IgD-negative memory B cell (primary cell): ENCODE measurements around the gene GABRG3. TPM values are rescaled to one million over a fixed set of nuclear protein-coding genes. Genes with fewer than 3 reads are reported as not detected.
A peak's percentile ranks its signal among the peaks of the same experiment; 100 is the strongest.

Source experiments
- H3K27ac Mint-ChIP-seq, 3 donors: one replicate each; pipeline ENCODE4 v1.8.0; 2020 to 2022; ENCODE audit warnings: mild to moderate bottlenecking in 3 of 3, mixed read lengths in 3 of 3, moderate library complexity in 1 of 3
- H3K27me3 Mint-ChIP-seq: one replicate; pipeline ENCODE4 v1.8.0; 2021; ENCODE audit warnings: mixed read lengths
- H3K36me3 Mint-ChIP-seq: one replicate; pipeline ENCODE4 v1.8.0; 2020; ENCODE audit warnings: mild to moderate bottlenecking, mixed read lengths
- H3K4me1 Mint-ChIP-seq, 3 donors: one replicate each; pipeline ENCODE4 v1.8.0; 2020 to 2022; ENCODE audit warnings: mixed read lengths in 3 of 3, mild to moderate bottlenecking in 1 of 3
- H3K4me3 Mint-ChIP-seq, 4 donors: one replicate each; pipeline ENCODE4 v1.8.0; 2020 to 2022; ENCODE audit warnings: mild to moderate bottlenecking in 4 of 4, mixed read lengths in 4 of 4, moderate library complexity in 3 of 4
- H3K9me3 Mint-ChIP-seq, 3 donors: one replicate each; pipeline ENCODE4 v1.8.0; 2020 to 2021; ENCODE audit warnings: mixed read lengths in 3 of 3, mild to moderate bottlenecking in 1 of 3
- polyA plus RNA-seq: library from polyadenylated mRNA; unstranded; fragments of 300-500 nt; fragmentation: Illumina TruSeq; gene quantifications from one replicate; pipeline ENCODE4 v1.2.3, GENCODE V29; 2021

The GABRG3 gene
- polyA plus RNA-seq, 1 donor from 2014 or later, result not detected

- Mint-ChIP-seq H3K4me1 (no peaks in the 10 kb centered on the region), H3K27me3 (no peaks in the 10 kb centered on the region), H3K4me3 (no peak overlapping the region), H3K36me3 (peaks cover 5% of the 10 kb centered on the region), H3K27ac (no peak overlapping the region), H3K9me3 (peaks cover 4 to 19% (median 5%) of the 10 kb centered on the region in 3 donors)
These were observed 470.1 kb downstream of the GABRG3 start for GRCh38 chr15:27441120-27441519.

DNA sequence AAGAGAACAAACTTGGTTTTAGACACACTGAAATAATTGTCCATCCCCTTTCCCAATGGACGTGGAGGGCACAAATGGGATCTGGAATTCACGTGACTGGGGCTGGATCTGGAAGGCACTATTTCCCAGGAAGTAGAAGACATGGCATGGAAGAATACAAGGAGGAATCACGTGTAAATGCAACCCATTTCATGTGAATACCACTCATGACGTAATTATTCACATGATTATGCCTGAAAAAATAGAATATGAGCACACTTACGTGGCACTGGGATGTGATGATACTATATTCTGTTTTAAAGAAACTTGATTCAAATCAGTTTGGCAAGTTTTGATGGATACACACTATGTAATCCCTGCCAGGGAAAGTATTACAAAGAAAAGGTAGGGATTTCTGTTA is 477.3 kb downstream of the GABRG3 start:
- no peaks in the 10 kb centered on the region for H3K4me1 Mint-ChIP-seq
- H3K36me3 Mint-ChIP-seq, result no peaks in the 10 kb centered on the region
- H3K9me3 Mint-ChIP-seq, result peaks cover 0 to 26% (median 4%) of the 10 kb centered on the region in 3 donors
- no peak overlapping the region for H3K27ac Mint-ChIP-seq
- no peak overlapping the region for H3K4me3 Mint-ChIP-seq
- no peaks in the 10 kb centered on the region for H3K27me3 Mint-ChIP-seq

DNA sequence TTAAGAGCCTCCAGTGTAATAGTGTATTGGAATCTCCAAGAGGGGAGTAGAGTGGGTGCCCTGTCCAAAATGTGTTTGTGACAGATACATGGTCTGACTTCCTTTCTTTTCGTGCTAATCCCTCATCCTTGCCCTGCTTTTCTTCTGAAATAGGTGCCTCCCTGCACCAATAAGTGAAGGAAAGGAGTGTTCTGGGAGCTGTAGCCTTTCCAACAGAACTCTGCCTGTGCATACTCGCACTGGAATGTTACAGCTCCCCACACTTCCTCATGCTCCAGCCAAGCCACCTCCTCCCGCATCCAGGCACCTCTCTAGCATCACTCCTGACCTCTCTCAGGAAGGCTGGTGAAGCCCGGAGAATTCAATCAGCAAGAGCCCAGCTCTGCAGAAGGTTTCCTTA is 478.0 kb downstream of the GABRG3 start:
- Mint-ChIP-seq H3K27ac (no peak overlapping the region), H3K27me3 (no peaks in the 10 kb centered on the region), H3K36me3 (no peaks in the 10 kb centered on the region), H3K4me3 (no peak overlapping the region), H3K9me3 (peaks cover 0 to 28% (median 4%) of the 10 kb centered on the region in 3 donors), H3K4me1 (no peaks in the 10 kb centered on the region)

DNA sequence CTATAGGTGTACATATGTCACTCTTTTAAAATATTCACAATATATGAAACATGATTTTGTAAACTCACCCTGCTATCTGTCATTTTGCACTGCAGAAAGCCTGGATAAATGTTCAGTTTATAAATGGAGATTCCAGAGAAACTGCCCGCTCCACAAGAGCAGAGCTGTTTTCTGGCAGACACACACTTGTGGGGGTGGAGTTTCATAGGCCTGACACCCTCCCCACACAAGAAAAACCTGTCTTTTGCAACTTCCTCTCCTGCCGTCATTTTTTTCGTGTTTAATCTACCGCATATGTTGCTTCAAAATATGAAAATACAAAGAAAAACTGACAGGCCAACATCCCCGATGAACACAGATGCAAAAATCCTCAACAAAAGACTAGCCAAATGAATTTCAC is 479.0 kb downstream of the GABRG3 start:
- H3K9me3 Mint-ChIP-seq, result peaks cover 0 to 31% (median 4%) of the 10 kb centered on the region in 3 donors
- no peaks in the 10 kb centered on the region for H3K4me1 Mint-ChIP-seq
- H3K4me3 Mint-ChIP-seq, result no peak overlapping the region
- H3K36me3 Mint-ChIP-seq, result no peaks in the 10 kb centered on the region
- no peak overlapping the region for H3K27ac Mint-ChIP-seq
- no peaks in the 10 kb centered on the region for H3K27me3 Mint-ChIP-seq

DNA sequence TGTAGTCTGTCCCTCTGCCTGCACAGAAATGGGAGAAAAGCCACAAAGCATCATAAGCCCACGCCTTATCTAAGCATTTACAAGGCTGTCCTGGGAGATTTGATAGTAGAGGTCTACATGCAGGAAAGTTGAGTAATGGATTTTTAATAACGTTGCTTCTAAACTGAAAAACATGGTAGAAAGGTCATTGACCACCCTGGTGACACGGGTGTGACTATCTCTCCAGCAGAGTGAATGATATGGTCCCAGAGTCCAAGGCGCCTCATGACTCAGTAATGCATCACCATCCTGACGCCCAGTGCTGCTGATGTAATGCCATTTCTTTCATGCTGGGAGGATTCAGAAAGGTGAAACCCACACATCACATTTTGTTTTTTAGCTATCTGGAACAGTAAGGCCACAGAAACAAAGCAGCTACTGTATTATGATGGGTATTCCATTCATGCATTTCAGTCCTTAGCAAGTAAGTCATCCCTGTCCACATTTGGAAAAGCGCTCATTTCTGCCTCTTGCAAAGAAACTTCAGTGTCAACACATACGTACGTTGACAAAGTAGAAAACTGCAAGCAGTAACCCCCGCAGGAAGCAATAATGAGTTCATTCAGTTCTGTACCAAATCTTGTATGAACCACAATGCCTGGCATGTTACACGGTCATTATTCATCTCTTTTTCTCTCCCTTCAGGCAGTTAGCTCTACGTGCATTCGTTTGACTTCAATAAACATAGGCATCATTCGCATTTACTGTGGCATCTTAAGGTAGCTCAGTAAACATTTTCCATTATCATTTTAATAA is 483.5 kb downstream of the GABRG3 start:
- Mint-ChIP-seq H3K4me3 (no peak overlapping the region), H3K9me3 (peaks cover 4 to 23% (median 6%) of the 10 kb centered on the region in 3 donors), H3K27ac (no peak overlapping the region), H3K36me3 (no peaks in the 10 kb centered on the region), H3K4me1 (peaks cover 0 to 2% (median 0%) of the 10 kb centered on the region in 3 donors), H3K27me3 (no peaks in the 10 kb centered on the region)

DNA sequence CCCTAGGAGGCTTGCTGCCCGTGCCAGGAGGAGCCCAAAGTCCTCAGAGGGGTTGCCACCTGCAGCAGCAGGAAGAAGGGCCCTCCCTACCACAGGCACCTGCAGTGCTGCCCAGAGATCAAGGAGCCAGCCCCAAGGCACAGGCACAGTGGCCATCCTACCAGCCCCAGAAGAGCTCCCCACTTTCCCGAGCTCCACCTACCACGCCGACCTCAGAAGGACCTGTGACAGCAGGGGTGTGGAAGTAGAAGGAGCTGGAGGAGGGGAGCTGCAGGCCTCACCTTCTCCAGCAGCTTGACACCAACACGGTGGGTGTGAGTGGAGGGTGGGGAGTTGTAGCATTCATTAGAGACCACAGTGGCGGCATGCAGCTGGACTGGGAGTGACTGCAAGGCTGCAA is 485.8 kb downstream of the GABRG3 start:
- Mint-ChIP-seq H3K4me3 (no peak overlapping the region), H3K4me1 (peaks cover 0 to 2% (median 0%) of the 10 kb centered on the region in 3 donors), H3K9me3 (peaks cover 4 to 13% (median 8%) of the 10 kb centered on the region in 3 donors), H3K27me3 (no peaks in the 10 kb centered on the region), H3K27ac (no peak overlapping the region), H3K36me3 (no peaks in the 10 kb centered on the region)

DNA sequence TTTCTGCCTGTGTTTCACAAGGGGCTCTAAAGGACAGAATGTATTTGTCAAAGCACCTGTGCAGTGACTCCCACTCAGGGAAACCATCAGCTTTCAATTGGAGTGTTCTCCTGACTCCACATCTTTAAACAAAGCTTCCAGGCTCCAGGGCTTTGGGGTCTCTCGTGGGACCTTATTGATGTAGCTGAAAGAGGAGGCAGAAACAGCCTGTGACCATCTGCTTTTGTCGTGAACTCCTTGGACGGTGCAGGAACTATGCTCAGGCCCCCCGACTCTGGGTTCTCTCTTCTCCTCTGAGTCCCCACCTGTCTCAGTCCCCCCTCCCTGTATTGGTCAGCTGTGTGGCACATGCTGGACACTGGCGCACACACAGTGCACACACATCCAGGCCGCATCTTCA is 486.8 kb downstream of the GABRG3 start:
- Mint-ChIP-seq H3K4me1 (peaks cover 0 to 2% (median 0%) of the 10 kb centered on the region in 3 donors), H3K27me3 (no peaks in the 10 kb centered on the region), H3K4me3 (no peak overlapping the region), H3K27ac (no peak overlapping the region), H3K9me3 (peaks cover 4 to 10% (median 8%) of the 10 kb centered on the region in 3 donors), H3K36me3 (no peaks in the 10 kb centered on the region)

DNA sequence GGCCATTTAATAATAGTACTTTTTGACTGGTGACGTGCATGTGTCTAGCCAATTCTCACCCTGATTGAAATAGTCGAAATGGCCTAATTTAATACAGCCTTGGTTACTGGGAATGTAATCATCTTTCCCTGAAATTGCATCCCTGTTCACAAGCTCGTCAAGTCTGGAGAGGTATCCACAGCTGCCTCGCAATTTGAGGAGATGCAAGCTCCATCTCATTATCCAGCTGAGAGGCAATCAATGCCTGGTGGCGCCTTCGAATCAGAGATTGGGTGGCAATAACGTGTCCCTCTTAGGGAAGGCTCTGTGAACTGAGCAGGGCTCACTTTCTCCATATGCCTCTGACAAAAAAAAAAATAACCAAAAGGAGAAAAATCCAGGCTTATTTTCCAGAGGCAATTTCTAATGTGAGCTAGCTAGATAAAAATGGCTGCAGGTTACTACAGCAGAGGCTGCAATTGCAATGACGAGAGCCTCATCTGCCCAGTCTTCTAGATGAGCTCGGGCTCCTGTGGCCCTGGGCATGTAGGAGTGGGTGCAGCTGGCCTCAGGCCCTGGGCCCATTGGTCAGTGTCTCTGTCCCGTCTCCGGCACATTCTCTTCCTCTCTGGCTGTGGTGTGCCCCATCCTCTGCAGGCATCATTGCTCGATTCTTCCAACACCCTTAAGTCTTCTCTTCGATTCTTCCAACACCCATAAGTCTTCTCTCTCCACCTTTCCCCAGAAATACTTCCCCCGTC is 487.5 kb downstream of the GABRG3 start:
- H3K27ac Mint-ChIP-seq, result no peak overlapping the region
- H3K27me3 Mint-ChIP-seq, result no peaks in the 10 kb centered on the region
- no peak overlapping the region for H3K4me3 Mint-ChIP-seq
- H3K36me3 Mint-ChIP-seq, result no peaks in the 10 kb centered on the region
- H3K9me3 Mint-ChIP-seq, result peaks cover 4 to 10% (median 8%) of the 10 kb centered on the region in 3 donors
- H3K4me1 Mint-ChIP-seq, result peaks cover 0 to 2% (median 0%) of the 10 kb centered on the region in 3 donors

- H3K36me3 Mint-ChIP-seq, result peaks cover 1% of the 10 kb centered on the region
- no peak overlapping the region for H3K27ac Mint-ChIP-seq
- no peak overlapping the region for H3K4me3 Mint-ChIP-seq
- H3K9me3 Mint-ChIP-seq, result peaks cover 4 to 10% (median 8%) of the 10 kb centered on the region in 3 donors
- peaks cover 0 to 2% (median 0%) of the 10 kb centered on the region in 3 donors for H3K4me1 Mint-ChIP-seq
- H3K27me3 Mint-ChIP-seq, result no peaks in the 10 kb centered on the region
These were observed 488.9 kb downstream of the GABRG3 start for GRCh38 chr15:27459836-27460235.

GRCh38 chr15:27461181-27461580 is 490.2 kb downstream of the GABRG3 start:
- H3K9me3 Mint-ChIP-seq, result peaks cover 4 to 10% (median 8%) of the 10 kb centered on the region in 3 donors
- H3K36me3 Mint-ChIP-seq, result peaks cover 1% of the 10 kb centered on the region
- H3K4me1 Mint-ChIP-seq, result peaks cover 0 to 3% (median 0%) of the 10 kb centered on the region in 3 donors
- H3K4me3 Mint-ChIP-seq, result no peak overlapping the region
- H3K27ac Mint-ChIP-seq, result no peak overlapping the region
- H3K27me3 Mint-ChIP-seq, result no peaks in the 10 kb centered on the region

DNA sequence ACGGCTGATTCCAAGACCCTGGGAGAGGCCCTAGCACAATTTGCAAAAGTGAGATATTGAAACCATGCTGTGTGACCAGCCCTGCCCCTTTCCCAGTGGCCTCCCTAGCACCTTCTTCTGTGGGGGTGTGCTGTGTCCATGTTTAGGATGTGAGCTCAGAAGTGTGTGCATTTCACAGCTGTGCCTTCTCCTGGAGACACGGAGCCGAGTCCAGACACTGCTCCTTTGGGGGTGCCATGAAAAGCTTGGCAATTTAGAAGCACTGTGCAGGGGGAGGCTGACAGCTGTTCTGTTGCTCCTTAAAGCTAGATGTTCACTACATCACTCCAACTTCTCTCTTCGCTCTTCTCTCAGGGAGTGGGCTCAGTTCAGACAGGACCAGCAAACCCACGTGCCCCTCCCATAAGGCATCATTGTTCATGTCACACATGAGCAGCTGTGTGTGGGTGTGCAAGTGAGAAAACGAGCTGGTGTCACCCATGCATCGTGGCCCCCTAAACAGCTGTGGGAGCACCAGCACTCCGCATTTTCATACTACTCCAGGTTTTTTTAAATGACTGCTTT is 492.6 kb downstream of the GABRG3 start:
- no peak overlapping the region for H3K27ac Mint-ChIP-seq
- H3K9me3 Mint-ChIP-seq, result peaks cover 4 to 13% (median 7%) of the 10 kb centered on the region in 3 donors
- H3K36me3 Mint-ChIP-seq, result peaks cover 1% of the 10 kb centered on the region
- peaks cover 0 to 1% (median 0%) of the 10 kb centered on the region in 3 donors for H3K4me1 Mint-ChIP-seq
- no peaks in the 10 kb centered on the region for H3K27me3 Mint-ChIP-seq
- no peak overlapping the region for H3K4me3 Mint-ChIP-seq

GRCh38 chr15:27464941-27465612 is 494.1 kb downstream of the GABRG3 start:
- Mint-ChIP-seq H3K27ac (no peak overlapping the region), H3K27me3 (no peaks in the 10 kb centered on the region), H3K36me3 (peaks cover 1% of the 10 kb centered on the region), H3K9me3 (peaks cover 3 to 8% (median 4%) of the 10 kb centered on the region in 3 donors), H3K4me3 (no peak overlapping the region), H3K4me1 (peaks cover 0 to 1% (median 0%) of the 10 kb centered on the region in 3 donors)

DNA sequence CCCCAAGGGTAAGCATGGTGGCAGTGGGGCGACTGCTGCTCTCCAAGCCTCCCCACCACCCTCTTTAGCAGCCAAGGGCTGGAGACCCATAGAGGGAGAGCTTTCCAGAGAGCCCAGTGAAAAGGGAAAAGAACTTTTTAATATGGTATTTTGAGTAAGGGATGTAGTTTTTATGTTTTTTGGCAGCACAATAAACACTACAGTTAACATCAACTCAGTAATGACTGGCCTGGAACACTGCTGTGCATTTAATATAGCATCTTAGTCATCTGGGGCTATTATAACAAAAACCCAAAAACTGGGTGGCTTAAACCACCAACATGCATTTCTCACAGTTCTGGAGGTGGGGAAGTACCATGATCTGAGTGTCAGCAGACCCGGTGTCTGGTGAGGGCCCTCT is 495.8 kb downstream of the GABRG3 start:
- peak overlapping the region in 1 of 3 donors; percentile 67 for H3K27ac Mint-ChIP-seq
- H3K36me3 Mint-ChIP-seq, result peaks cover 1% of the 10 kb centered on the region
- peaks cover 0 to 8% (median 3%) of the 10 kb centered on the region in 3 donors for H3K9me3 Mint-ChIP-seq
- no peaks in the 10 kb centered on the region for H3K27me3 Mint-ChIP-seq
- peaks cover 0 to 1% (median 0%) of the 10 kb centered on the region in 3 donors for H3K4me1 Mint-ChIP-seq
- H3K4me3 Mint-ChIP-seq, result no peak overlapping the region

GRCh38 chr15:27468151-27468591 is 497.2 kb downstream of the GABRG3 start:
- peaks cover 1% of the 10 kb centered on the region for H3K36me3 Mint-ChIP-seq
- H3K27ac Mint-ChIP-seq, result no peak overlapping the region
- H3K9me3 Mint-ChIP-seq, result peaks cover 0 to 8% (median 3%) of the 10 kb centered on the region in 3 donors
- H3K27me3 Mint-ChIP-seq, result no peaks in the 10 kb centered on the region
- peaks cover 0 to 1% (median 0%) of the 10 kb centered on the region in 3 donors for H3K4me1 Mint-ChIP-seq
- no peak overlapping the region for H3K4me3 Mint-ChIP-seq
